Liver (tissue), 3 donors: ENCODE data around the gene ADGRB2.

ENCODE experiments used
- CTCF ChIP-seq: fragments of 150-350 bp; IDR thresholded peaks from 2 replicates; pipeline ENCODE4 v1.5.1; 2017; ENCODE audit warnings: improper control_type of control experiment, low read depth, low read length; ENCODE audit not compliant: missing input control
- EGR1 ChIP-seq, 2 donors: IDR thresholded peaks; 2 replicates each; pipeline ENCODE4 v1.6.1; 2016 to 2018; ENCODE audit warnings: antibody characterized with exemption in 2 of 2, low read depth in 2 of 2
- RAD21 ChIP-seq, 2 donors: IDR thresholded peaks; 2 replicates each; pipeline ENCODE4 v1.6.1; 2016; ENCODE audit warnings: antibody characterized with exemption in 2 of 2, mild to moderate bottlenecking in 2 of 2
- TAF1 ChIP-seq: conservative IDR thresholded peaks from 2 replicates; pipeline ENCODE4 v1.6.1; 2016; ENCODE audit warnings: antibody characterized with exemption, mild to moderate bottlenecking
- donor health status: healthy.
- donor health status: healthy.

DNA sequence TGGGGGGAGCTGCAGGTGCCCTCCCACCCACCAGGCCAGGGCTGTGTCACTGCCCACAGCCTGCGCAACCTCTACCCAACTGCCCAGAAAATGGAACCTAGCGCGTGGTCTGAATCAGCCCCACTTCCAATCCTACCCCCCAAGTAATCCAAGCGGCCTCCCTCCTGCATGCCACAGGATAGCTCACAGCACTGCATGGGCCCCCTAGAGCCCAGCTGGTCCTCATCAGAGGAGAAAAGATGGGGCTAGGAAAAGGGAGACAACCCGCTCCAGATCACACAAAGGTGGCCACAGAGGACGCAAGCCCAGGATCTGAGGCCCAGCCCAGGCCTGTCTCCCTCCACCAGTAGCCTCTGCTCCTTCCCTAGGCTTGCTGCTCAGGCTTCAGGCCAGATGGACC, 6.2 kb downstream of the ADGRB2 start:
- TF ChIP-seq RAD21 (IDR thresholded peaks at IDR 0.05) (no peak), EGR1 (IDR thresholded peaks at IDR 0.05; ENCODE audit: low read depth in 2 of 2) (no peak), CTCF (no peak), TAF1 (no peak)
